AG09319 (cell line): ENCODE measurements around the gene BMP4.

Source experiments
- DNase-seq: peaks from one replicate; pipeline ENCODE4 v3.0.0-alpha.2; 2010; ENCODE audit warnings: low read depth; ENCODE audit errors: extremely low read depth
- TF ChIP-seq, protein P1 (sequence below): IDR thresholded peaks from 2 replicates; pipeline ENCODE4 v1.5.1; 2011; ENCODE audit warnings: low read depth, mild to moderate bottlenecking, inconsistent platforms, low read length, moderate library complexity

The BMP4 gene

DNA sequence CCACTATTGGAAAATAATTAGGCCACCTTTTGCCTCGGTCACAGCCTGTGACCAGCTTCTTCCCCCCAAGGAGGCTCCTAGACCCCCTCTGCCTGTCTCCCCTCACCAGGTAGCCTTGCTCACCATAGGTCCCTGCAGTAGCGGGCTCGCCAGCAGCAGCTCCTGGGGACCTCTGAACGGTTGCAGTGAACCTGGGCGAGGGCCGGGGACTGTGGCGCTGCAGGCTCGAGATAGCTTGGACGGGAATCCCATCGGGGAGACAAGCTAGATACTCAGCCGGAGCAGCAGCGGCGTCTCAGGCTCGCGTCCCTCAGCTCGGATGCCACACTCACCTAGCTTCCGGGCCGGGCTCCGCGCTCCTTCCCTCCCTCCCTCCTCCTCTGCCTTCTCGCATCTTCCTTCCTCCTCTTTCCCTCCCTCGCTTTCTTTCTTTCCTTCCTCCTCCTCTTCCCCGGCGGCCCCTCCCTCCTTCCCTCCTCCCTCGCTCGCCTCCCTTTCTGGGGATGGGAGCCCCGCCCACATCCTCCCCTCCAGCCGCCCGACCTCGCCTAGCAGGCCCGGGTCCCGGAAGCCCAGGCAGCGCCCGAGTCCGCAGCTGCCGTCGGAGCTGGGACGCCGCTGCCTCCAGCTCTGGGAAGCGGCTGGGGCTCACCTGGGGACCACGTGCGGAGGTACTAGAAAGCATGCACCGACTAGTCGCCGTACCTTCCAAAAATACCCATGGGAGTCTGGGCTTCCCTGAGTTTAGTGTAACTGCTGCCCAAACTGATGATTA lies at the start of gene BMP4:
Gene BMP4, minus strand, starts transcription at position 399 of the 775 bp plus-strand sequence. CDS start 4,603 bp downstream, outside the sequence.
- DNase-seq = no peak
- TF ChIP-seq, protein P1, sequence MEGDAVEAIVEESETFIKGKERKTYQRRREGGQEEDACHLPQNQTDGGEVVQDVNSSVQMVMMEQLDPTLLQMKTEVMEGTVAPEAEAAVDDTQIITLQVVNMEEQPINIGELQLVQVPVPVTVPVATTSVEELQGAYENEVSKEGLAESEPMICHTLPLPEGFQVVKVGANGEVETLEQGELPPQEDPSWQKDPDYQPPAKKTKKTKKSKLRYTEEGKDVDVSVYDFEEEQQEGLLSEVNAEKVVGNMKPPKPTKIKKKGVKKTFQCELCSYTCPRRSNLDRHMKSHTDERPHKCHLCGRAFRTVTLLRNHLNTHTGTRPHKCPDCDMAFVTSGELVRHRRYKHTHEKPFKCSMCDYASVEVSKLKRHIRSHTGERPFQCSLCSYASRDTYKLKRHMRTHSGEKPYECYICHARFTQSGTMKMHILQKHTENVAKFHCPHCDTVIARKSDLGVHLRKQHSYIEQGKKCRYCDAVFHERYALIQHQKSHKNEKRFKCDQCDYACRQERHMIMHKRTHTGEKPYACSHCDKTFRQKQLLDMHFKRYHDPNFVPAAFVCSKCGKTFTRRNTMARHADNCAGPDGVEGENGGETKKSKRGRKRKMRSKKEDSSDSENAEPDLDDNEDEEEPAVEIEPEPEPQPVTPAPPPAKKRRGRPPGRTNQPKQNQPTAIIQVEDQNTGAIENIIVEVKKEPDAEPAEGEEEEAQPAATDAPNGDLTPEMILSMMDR = no peak; the same call in 1 of the 2 replicates

DNA sequence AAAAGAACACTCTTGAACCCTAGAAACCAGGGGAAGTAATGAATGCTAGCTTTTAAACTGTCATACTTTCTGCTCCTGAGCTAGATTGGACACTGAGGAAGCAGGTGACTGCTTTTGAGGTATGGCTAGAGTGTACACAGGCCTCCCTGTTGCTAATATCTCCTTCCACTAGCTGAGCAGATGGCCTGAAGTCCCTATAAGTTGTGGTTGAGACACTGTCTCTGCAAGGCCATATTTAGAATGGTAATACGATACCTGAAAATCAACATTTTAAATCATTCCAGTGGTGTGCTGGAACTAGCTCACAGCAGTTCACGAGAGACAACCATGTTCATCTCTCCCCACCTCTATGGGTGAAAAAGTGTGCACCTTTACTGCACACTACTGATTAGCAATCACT lies 46.4 kb upstream of the BMP4 start:
- DNase-seq = no peak
- TF ChIP-seq, protein P1 = no peak

DNA sequence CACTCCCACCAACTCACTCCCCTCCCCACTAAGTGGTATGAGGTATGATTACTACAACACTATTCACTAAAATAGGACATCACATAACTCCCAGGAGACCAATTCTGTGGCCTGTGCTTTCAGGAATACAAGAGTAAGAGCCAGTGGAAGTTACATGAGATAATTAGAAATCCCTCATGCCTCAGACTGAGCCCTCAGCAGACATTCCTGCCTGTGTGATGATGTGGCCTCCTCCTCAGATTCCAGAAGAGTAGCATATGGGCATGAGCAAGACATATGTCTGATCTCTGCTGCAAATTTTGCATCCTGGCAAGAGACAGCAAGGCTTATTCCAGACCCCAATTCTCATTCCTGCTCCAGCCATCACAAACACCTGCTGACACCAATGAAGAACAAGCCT lies 46.0 kb upstream of the BMP4 start:
- TF ChIP-seq, protein P1 = no peak

DNA sequence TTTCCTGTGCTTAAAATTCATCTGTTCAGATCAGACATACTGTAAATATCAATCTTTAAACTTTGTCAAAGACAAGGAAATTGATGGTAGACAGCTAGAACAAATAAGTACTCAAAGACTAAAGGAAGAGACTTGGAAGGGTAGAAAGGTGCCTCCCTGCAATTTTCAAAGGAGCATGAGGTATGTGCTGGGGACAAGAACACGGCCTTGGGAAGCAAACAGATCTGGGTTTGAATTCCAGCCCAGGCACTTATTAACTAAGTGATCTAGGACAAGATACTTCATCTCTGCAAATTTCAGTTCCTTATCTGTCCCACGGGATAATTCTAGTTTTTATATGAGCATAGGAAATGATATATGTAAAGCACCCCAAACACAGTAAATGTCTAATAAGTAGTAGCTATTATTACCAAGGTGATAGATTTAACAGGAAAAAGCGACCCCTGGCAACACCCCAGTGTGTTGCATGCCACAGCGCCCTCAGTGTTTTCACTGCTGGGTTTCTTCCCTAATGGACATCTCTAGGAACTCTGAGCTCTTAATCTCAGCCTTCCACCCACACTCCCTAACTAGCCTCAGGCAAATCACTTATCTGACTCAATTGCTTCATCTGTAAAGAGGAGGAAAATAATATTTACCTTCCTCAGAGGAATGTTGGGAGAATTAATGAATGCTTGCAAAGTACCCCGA lies 44.7 kb upstream of the BMP4 start:
- TF ChIP-seq, protein P1 = no peak
- DNase-seq = no peak

More for the DNA sequence above, 46.0 kb upstream of the BMP4 start:
- no peak for DNase-seq

DNA sequence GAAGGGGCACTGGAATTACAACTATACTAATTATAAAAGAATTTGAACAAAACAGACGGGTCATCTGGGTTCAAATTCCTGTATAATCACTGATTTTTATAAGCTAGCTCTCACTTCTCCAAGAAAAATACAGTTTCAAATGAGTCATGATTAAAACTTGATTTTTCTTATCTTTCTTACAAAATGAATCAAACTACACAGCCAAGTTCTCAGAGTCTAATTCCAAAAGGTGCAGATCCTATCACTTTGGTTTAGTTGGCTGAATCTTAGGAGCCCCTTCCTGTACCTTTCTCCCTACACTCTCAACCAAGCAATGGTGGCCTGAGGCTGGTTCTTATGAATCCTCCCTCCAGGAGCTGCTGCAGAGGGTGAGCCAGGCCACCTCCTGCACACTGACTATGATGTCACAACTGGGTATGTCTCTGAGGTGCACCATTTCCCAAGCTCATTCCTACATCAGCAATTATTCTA lies 43.8 kb upstream of the BMP4 start:
- TF ChIP-seq, protein P1 = no peak
- no peak for DNase-seq

DNA sequence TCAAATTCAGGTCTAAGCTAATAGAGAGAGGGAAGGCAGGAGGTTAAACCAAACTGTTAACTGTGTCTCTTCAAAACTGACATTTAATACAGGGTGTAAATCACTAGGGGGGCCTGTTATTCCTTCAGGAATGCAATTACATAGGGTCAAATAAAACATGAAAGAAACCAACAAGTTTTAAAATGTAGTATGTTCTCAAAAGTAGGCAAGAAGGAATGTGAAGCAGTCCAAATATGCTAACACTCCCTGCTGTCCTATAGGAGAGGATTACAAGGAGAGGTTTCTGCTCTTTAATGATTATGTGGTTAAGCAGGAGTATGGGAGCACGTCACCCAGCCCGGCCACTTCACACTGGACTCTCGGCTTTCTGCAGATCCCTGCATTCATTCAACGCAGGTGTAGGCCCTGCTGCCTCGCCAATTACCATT lies 42.5 kb upstream of the BMP4 start:
- TF ChIP-seq, protein P1 = no peak
- no peak for DNase-seq

DNA sequence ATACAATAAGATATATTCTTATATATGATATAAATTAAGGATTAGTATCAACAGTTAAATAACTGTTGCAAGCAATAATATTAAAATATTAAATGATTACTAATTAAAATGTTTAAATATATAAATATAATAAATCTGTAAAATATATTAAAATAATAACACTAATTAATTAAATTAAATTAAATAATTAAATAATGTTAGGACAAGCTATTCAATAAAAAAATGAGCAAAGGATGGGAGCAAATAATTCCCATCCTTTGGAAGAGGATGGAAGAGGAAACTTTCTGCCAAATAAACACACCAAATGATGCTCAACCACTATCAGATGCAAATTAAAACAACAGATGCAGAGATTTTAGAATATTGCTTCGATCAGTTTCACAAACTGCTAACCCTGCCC lies 39.4 kb upstream of the BMP4 start:
- TF ChIP-seq, protein P1 = no peak
- DNase-seq = no peak
